GM23338 (cell line): ENCODE measurements around the gene GGCX.

Experiments
- CREB1 ChIP-seq: fragments of 250-450 bp; sonication (Bioruptor Pico); IDR thresholded peaks from 2 replicates; pipeline ENCODE4 v1.5.0; 2020; ENCODE audit warnings: low read depth, mild to moderate bottlenecking, moderate library complexity
- EZH2 ChIP-seq: fragments of 200-600 bp; sonication (generic); IDR thresholded peaks from one replicate; pipeline ENCODE4 v1.8.0; 2017; ENCODE audit warnings: antibody characterized with exemption, mild to moderate bottlenecking, low read depth; ENCODE audit not compliant: unreplicated experiment
- EZH2phosphoT487 ChIP-seq: fragments of 200-600 bp; sonication (generic); IDR thresholded peaks from one replicate; pipeline ENCODE4 v1.8.1; 2018; ENCODE audit warnings: antibody characterized with exemption; ENCODE audit not compliant: unreplicated experiment
- JUNB ChIP-seq: IDR thresholded peaks from one replicate; pipeline ENCODE4 v1.6.1; 2016; ENCODE audit warnings: antibody characterized with exemption; ENCODE audit not compliant: unreplicated experiment
- NANOG ChIP-seq: IDR thresholded peaks from 2 replicates; pipeline ENCODE4 v1.6.1; 2016; ENCODE audit warnings: antibody characterized with exemption, borderline replicate concordance
- POLR2AphosphoS5 ChIP-seq: IDR thresholded peaks from 2 replicates; pipeline ENCODE4 v1.6.1; 2016; ENCODE audit warnings: antibody characterized with exemption, low read depth
- STAT1 ChIP-seq: IDR thresholded peaks from one replicate; pipeline ENCODE4 v1.6.1; 2016; ENCODE audit warnings: antibody characterized with exemption; ENCODE audit not compliant: unreplicated experiment
- ZNF114 ChIP-seq: fragments of 250-450 bp; sonication (Bioruptor Pico); IDR thresholded peaks from 2 replicates; pipeline ENCODE4 v1.5.0; 2020; ENCODE audit warnings: mild to moderate bottlenecking, moderate library complexity
- ZNF331 ChIP-seq: fragments of 250-450 bp; sonication (Bioruptor Pico); IDR thresholded peaks from 2 replicates; pipeline ENCODE4 v1.5.0; 2020; ENCODE audit warnings: low read depth, mild to moderate bottlenecking, moderate library complexity
- TF ChIP-seq, protein P1 (sequence below), 2 experiments: fragments of 200-600 bp in 1 of 2; sonication (generic) in 1 of 2; conservative IDR thresholded peaks; 2 replicates each; pipeline versions ENCODE4 v1.5.1 to v1.6.1; 2016 to 2017; ENCODE audit warnings: antibody characterized with exemption in 2 of 2, low read depth in 2 of 2, mild to moderate bottlenecking in 2 of 2, moderate library complexity in 1 of 2
- TF ChIP-seq, protein P2 (sequence below): IDR thresholded peaks from one replicate; pipeline ENCODE4 v1.6.1; 2018; ENCODE audit warnings: antibody characterized with exemption; ENCODE audit not compliant: unreplicated experiment
- TF ChIP-seq, protein P3 (sequence below): fragments of 250-450 bp; sonication (Bioruptor Pico); IDR thresholded peaks from 2 replicates; pipeline ENCODE4 v1.5.0; 2020; ENCODE audit warnings: mild to moderate bottlenecking, moderate library complexity
- TF ChIP-seq, protein P4 (sequence below): IDR thresholded peaks from 2 replicates; pipeline ENCODE4 v1.6.1; 2016; ENCODE audit warnings: antibody characterized with exemption

- TF ChIP-seq JUNB (no peak), EZH2 (no peak), POLR2AphosphoS5 (no peak), STAT1 (no peak), ZNF114 (CRISPR knock-in tag) (no peak), EZH2phosphoT487 (no peak), ZNF331 (CRISPR knock-in tag) (no peak), CREB1 (CRISPR knock-in tag) (no peak), NANOG (no peak)
- TF ChIP-seq, protein P1, sequence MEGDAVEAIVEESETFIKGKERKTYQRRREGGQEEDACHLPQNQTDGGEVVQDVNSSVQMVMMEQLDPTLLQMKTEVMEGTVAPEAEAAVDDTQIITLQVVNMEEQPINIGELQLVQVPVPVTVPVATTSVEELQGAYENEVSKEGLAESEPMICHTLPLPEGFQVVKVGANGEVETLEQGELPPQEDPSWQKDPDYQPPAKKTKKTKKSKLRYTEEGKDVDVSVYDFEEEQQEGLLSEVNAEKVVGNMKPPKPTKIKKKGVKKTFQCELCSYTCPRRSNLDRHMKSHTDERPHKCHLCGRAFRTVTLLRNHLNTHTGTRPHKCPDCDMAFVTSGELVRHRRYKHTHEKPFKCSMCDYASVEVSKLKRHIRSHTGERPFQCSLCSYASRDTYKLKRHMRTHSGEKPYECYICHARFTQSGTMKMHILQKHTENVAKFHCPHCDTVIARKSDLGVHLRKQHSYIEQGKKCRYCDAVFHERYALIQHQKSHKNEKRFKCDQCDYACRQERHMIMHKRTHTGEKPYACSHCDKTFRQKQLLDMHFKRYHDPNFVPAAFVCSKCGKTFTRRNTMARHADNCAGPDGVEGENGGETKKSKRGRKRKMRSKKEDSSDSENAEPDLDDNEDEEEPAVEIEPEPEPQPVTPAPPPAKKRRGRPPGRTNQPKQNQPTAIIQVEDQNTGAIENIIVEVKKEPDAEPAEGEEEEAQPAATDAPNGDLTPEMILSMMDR (conservative IDR thresholded peaks at IDR 0.05; ENCODE audit: low read depth in 2 of 2), result no peak
- TF ChIP-seq, protein P2, sequence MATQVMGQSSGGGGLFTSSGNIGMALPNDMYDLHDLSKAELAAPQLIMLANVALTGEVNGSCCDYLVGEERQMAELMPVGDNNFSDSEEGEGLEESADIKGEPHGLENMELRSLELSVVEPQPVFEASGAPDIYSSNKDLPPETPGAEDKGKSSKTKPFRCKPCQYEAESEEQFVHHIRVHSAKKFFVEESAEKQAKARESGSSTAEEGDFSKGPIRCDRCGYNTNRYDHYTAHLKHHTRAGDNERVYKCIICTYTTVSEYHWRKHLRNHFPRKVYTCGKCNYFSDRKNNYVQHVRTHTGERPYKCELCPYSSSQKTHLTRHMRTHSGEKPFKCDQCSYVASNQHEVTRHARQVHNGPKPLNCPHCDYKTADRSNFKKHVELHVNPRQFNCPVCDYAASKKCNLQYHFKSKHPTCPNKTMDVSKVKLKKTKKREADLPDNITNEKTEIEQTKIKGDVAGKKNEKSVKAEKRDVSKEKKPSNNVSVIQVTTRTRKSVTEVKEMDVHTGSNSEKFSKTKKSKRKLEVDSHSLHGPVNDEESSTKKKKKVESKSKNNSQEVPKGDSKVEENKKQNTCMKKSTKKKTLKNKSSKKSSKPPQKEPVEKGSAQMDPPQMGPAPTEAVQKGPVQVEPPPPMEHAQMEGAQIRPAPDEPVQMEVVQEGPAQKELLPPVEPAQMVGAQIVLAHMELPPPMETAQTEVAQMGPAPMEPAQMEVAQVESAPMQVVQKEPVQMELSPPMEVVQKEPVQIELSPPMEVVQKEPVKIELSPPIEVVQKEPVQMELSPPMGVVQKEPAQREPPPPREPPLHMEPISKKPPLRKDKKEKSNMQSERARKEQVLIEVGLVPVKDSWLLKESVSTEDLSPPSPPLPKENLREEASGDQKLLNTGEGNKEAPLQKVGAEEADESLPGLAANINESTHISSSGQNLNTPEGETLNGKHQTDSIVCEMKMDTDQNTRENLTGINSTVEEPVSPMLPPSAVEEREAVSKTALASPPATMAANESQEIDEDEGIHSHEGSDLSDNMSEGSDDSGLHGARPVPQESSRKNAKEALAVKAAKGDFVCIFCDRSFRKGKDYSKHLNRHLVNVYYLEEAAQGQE, result no peak
- TF ChIP-seq, protein P3, sequence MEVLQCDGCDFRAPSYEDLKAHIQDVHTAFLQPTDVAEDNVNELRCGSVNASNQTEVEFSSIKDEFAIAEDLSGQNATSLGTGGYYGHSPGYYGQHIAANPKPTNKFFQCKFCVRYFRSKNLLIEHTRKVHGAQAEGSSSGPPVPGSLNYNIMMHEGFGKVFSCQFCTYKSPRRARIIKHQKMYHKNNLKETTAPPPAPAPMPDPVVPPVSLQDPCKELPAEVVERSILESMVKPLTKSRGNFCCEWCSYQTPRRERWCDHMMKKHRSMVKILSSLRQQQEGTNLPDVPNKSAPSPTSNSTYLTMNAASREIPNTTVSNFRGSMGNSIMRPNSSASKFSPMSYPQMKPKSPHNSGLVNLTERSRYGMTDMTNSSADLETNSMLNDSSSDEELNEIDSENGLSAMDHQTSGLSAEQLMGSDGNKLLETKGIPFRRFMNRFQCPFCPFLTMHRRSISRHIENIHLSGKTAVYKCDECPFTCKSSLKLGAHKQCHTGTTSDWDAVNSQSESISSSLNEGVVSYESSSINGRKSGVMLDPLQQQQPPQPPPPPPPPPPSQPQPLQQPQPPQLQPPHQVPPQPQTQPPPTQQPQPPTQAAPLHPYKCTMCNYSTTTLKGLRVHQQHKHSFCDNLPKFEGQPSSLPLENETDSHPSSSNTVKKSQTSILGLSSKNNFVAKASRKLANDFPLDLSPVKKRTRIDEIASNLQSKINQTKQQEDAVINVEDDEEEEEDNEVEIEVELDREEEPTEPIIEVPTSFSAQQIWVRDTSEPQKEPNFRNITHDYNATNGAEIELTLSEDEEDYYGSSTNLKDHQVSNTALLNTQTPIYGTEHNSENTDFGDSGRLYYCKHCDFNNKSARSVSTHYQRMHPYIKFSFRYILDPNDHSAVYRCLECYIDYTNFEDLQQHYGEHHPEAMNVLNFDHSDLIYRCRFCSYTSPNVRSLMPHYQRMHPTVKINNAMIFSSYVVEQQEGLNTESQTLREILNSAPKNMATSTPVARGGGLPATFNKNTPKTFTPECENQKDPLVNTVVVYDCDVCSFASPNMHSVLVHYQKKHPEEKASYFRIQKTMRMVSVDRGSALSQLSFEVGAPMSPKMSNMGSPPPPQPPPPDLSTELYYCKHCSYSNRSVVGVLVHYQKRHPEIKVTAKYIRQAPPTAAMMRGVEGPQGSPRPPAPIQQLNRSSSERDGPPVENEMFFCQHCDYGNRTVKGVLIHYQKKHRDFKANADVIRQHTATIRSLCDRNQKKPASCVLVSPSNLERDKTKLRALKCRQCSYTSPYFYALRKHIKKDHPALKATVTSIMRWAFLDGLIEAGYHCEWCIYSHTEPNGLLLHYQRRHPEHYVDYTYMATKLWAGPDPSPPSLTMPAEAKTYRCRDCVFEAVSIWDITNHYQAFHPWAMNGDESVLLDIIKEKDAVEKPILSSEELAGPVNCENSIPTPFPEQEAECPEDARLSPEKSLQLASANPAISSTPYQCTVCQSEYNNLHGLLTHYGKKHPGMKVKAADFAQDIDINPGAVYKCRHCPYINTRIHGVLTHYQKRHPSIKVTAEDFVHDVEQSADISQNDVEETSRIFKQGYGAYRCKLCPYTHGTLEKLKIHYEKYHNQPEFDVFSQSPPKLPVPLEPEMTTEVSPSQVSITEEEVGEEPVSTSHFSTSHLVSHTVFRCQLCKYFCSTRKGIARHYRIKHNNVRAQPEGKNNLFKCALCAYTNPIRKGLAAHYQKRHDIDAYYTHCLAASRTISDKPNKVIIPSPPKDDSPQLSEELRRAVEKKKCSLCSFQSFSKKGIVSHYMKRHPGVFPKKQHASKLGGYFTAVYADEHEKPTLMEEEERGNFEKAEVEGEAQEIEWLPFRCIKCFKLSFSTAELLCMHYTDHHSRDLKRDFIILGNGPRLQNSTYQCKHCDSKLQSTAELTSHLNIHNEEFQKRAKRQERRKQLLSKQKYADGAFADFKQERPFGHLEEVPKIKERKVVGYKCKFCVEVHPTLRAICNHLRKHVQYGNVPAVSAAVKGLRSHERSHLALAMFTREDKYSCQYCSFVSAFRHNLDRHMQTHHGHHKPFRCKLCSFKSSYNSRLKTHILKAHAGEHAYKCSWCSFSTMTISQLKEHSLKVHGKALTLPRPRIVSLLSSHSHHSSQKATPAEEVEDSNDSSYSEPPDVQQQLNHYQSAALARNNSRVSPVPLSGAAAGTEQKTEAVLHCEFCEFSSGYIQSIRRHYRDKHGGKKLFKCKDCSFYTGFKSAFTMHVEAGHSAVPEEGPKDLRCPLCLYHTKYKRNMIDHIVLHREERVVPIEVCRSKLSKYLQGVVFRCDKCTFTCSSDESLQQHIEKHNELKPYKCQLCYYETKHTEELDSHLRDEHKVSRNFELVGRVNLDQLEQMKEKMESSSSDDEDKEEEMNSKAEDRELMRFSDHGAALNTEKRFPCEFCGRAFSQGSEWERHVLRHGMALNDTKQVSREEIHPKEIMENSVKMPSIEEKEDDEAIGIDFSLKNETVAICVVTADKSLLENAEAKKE (CRISPR knock-in tag), result no peak
- TF ChIP-seq, protein P4, sequence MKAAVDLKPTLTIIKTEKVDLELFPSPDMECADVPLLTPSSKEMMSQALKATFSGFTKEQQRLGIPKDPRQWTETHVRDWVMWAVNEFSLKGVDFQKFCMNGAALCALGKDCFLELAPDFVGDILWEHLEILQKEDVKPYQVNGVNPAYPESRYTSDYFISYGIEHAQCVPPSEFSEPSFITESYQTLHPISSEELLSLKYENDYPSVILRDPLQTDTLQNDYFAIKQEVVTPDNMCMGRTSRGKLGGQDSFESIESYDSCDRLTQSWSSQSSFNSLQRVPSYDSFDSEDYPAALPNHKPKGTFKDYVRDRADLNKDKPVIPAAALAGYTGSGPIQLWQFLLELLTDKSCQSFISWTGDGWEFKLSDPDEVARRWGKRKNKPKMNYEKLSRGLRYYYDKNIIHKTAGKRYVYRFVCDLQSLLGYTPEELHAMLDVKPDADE, result no peak
These were observed 64.9 kb downstream of the GGCX start for GRCh38 chr2:85496436-85496835.
